Measurements from ENCODE around the gene CDHR3. TPM values are rescaled to one million over a fixed set of nuclear protein-coding genes. Genes with fewer than 3 reads are reported as not detected.

Gene CDHR3
- total RNA-seq, 2 donors from 2014 or later, result 0.79 TPM; not detected in 1

GRCh38 chr7:106070567-106071254 is 107.6 kb downstream of the CDHR3 start:
- Histone ChIP-seq H3K36me3 (no peaks in the 10 kb centered on the region), H3K9me3 (no peaks in the 10 kb centered on the region), H3K4me3 (no peak overlapping the region), H3K27me3 (no peaks in the 10 kb centered on the region), H3K4me1 (peaks cover 0 to 69% of the 10 kb centered on the region in 2 donors), H3K27ac (peak overlapping the region; percentile 19 to 55)
- DNase-seq (ENCODE audit: low spot score), result no peak
- no peak for TF ChIP-seq CTCF (IDR thresholded peaks at IDR 0.05)

GRCh38 chr7:106071356-106071998 is 108.4 kb downstream of the CDHR3 start:
- Histone ChIP-seq H3K9me3 (no peaks in the 10 kb centered on the region), H3K36me3 (no peaks in the 10 kb centered on the region), H3K4me1 (peaks cover 0 to 72% of the 10 kb centered on the region in 2 donors), H3K4me3 (no peak overlapping the region), H3K27me3 (no peaks in the 10 kb centered on the region), H3K27ac (peak overlapping the region; percentile 19 to 55)
- no peak for TF ChIP-seq CTCF (IDR thresholded peaks at IDR 0.05)
- DNase-seq (ENCODE audit: low spot score), result no peak

GRCh38 chr7:106071999-106072714 is 109.1 kb downstream of the CDHR3 start:
- peaks cover 0 to 72% of the 10 kb centered on the region in 2 donors for H3K4me1 ChIP-seq
- no peaks in the 10 kb centered on the region for H3K27me3 ChIP-seq
- no peak for DNase-seq (ENCODE audit: low spot score)
- no peak for TF ChIP-seq CTCF (IDR thresholded peaks at IDR 0.05)
- no peak overlapping the region for H3K4me3 ChIP-seq
- H3K27ac ChIP-seq, result peak overlapping the region; percentile 19 to 55
- H3K9me3 ChIP-seq, result no peaks in the 10 kb centered on the region
- no peaks in the 10 kb centered on the region for H3K36me3 ChIP-seq

- Histone ChIP-seq H3K4me1 (peaks cover 0 to 72% of the 10 kb centered on the region in 2 donors), H3K36me3 (no peaks in the 10 kb centered on the region), H3K27ac (peak overlapping the region; percentile 19 to 55), H3K27me3 (no peaks in the 10 kb centered on the region), H3K4me3 (no peak overlapping the region), H3K9me3 (no peaks in the 10 kb centered on the region)
- TF ChIP-seq CTCF (IDR thresholded peaks at IDR 0.05), result no peak
- no peak for DNase-seq (ENCODE audit: low spot score)
Observed at GRCh38 chr7:106072715-106073091, 109.6 kb downstream of the CDHR3 start.

- H3K27ac ChIP-seq, result no peak overlapping the region
- DNase-seq (ENCODE audit: low spot score), result no peak
- no peaks in the 10 kb centered on the region for H3K9me3 ChIP-seq
- no peak for TF ChIP-seq CTCF (IDR thresholded peaks at IDR 0.05)
- no peaks in the 10 kb centered on the region for H3K27me3 ChIP-seq
- no peak overlapping the region for H3K4me3 ChIP-seq
- H3K36me3 ChIP-seq, result no peaks in the 10 kb centered on the region
- H3K4me1 ChIP-seq, result peaks cover 0 to 69% of the 10 kb centered on the region in 2 donors
Observed at GRCh38 chr7:106073701-106074100, 110.6 kb downstream of the CDHR3 start.

Measured in right atrium auricular region (tissue), 2 donors.